ENCODE measurements around the gene ZNF562. TPM values are rescaled to one million over a fixed set of nuclear protein-coding genes. Genes with fewer than 3 reads are reported as not detected.

Gene ZNF562
- total RNA-seq (2013; cell fraction: nucleolus; rRNA removed) = 37.9 and 39.6 TPM in 2 replicates
- total RNA-seq (2014; rRNA removed) = 13.8 and 14.1 TPM in 2 replicates
- 21.1 and 23.2 TPM in 2 replicates for total RNA-seq (2014; rRNA removed; fragmentation: Illumina TruSeq; extraction: Trizol)
- 14.8 and 16.3 TPM in 2 replicates for total RNA-seq (2021)
- 3.8 TPM for polyA plus RNA-seq (2011; ENCODE audit: low read depth)
- polyA plus RNA-seq (2011; rRNA removed) = 12.2 and 13.9 TPM in 2 replicates
- 5.6 and 5.7 TPM in 2 replicates for polyA plus RNA-seq (2011; cell fraction: cytosol; rRNA removed)
- polyA plus RNA-seq (2011; cell fraction: nucleus; rRNA removed) = 4.6 and 5.0 TPM in 2 replicates
- 5.3 and 5.4 TPM in 2 replicates for polyA plus RNA-seq (2012)
- polyA plus RNA-seq (2014; fragmentation: Illumina TruSeq; extraction: Trizol) = 9.2 and 14.2 TPM in 2 replicates
- polyA plus RNA-seq (2014; fragmentation: Nextera tagmentation; extraction: Ambion mirVana) = 1 to 10 TPM; 5.2 to 7.5 TPM
- 6.9 and 7.6 TPM in 2 replicates for polyA plus RNA-seq (2014; rRNA removed)
- 10 to 100 TPM in 1 of 2 experiments, 1 to 10 TPM in 1; 9.0 to 12.2 TPM for polyA plus RNA-seq (2016; fragmentation: Nextera tagmentation; extraction: Ambion mirVana)
- polyA minus RNA-seq (2011; rRNA and poly(A)+ RNA removed) = 22.8 and 30.3 TPM in 2 replicates
- polyA minus RNA-seq (2011; cell fraction: cytosol; rRNA and poly(A)+ RNA removed) = 14.7 and 17.0 TPM in 2 replicates
- polyA minus RNA-seq (2011; cell fraction: nucleus; rRNA and poly(A)+ RNA removed) = 8.8 and 17.6 TPM in 2 replicates
- Bru-seq, nascent RNA = percentile 67 among the genes with signal in this experiment
- BruChase-seq, experiment 1, labeled RNA remaining after a 6-hour chase = percentile 70 among the genes with signal in this experiment
- percentile 78 among the genes with signal in this experiment for BruChase-seq, experiment 2, labeled RNA remaining after a 2-hour chase
- long read RNA-seq, experiment 1, partial matches to known transcripts = 0 of 7 reads
- long read RNA-seq, experiment 1, other reads (novel, unspliced or antisense) = 6 of 7 reads
- long read RNA-seq, experiment 2, partial matches to known transcripts = 0 of 22 reads
- long read RNA-seq, experiment 2, other reads (novel, unspliced or antisense) = 14 of 22 reads

DNA sequence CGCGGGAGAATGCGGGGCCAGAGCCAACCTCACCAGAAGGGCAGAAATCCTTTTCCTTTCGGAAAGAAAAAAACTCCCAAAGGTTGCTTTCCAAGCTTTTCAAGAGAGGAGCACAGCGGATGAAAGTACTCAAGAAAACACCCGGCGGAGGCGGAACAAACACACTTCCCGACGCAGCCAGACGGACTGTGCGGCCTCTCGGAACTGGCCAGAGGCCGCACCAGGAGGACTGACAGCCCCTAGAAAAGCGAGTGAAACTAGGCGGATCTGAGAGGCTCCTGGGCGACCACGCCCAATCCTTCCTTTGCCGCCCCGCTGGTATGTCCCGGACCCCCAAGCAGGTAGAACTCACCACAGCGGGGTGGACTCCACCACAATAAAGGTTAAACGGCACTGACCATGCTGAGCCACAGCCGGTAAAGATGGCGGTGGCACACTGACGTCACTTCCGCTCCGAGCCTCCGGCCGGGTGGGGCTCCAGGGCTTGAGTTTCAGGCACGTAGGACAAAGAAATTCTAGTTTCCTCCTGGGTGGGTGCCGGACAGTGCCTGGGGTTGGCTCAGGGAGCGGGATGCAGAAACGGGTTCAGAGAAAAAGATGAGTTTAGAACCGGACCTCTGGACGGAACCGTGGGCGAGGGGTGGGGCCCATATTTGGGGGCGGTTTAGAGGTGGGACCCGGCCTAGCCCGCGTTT lies at the start of gene ZNF562:
Gene ZNF562, minus strand, starts transcription at position 438 of the 695 bp plus-strand sequence. CDS start 14,356 bp downstream, outside the sequence.
- Histone ChIP-seq H3K27me3 (replicated peaks in 1 of 2; ENCODE audit: control insufficient read depth in 2 of 2, insufficient read depth in 2 of 2, low read length in 1 of 2) (no peaks in the 10 kb centered on the region), H3K4me3 (peak within 1 kb of the TSS; percentile 79), H2AFZ (ENCODE audit: control insufficient read depth, low read depth, low read length) (peak within 1 kb of the TSS; percentile 78), H4K20me1 (ENCODE audit: control insufficient read depth, insufficient read depth) (no peaks in the 10 kb centered on the region), H3K36me3 (ENCODE audit: control insufficient read depth in 2 of 2, insufficient read depth in 2 of 2, low read length in 1 of 2) (no peaks in the 10 kb centered on the region; a peak in 1 of 4 replicates), H3K27ac (ENCODE audit: control insufficient read depth, insufficient read depth) (peak within 1 kb of the TSS; percentile 63), H3K79me2 (ENCODE audit: control insufficient read depth, insufficient read depth, low read length) (peaks cover 10% of the 10 kb centered on the region), H3K4me1 (ENCODE audit: control insufficient read depth, insufficient read depth, low read length) (no peaks in the 10 kb centered on the region), H3K9ac (ENCODE audit: control insufficient read depth, insufficient read depth, low read length) (peak within 1 kb of the TSS; percentile 77), H3K9me3 (replicated peaks; ENCODE audit: control insufficient read depth, insufficient read depth, low read length) (peaks cover 18% of the 10 kb centered on the region; the same call in 2 of the 3 replicates), H3K4me2 (ENCODE audit: control insufficient read depth, insufficient read depth) (peak within 1 kb of the TSS; percentile 73)
- ATAC-seq (peak; percentile 97), FAIRE-seq (peak; percentile 38), DNase-seq (ENCODE audit: low read depth, low spot score) (peak; percentile 45)
- in situ Hi-C loops (cut with MboI) (no loop called here), intact Hi-C loops (cut with micrococcal nuclease; ENCODE audit: unreplicated experiment) (no loop called here)
- BruUV-seq (replicated peaks) = no TSS peak
- SMC1A ChIA-PET (ENCODE audit: uncharacterized antibody, unreplicated experiment) = interaction anchor here (0.6 kb wide), 1 partner anchor 30 kb away, joined by 3 read pairs; no protein-coding TSS in a partner anchor
- whole genome bisulfite sequencing (ENCODE audit: insufficient coverage, insufficient replicate concordance, low lambda C conversion rate, missing lambda C conversion rate) = 2% methylated on average over 42 of the region's 42 CpGs
- RAD21 ChIA-PET (ENCODE audit: unreplicated experiment) = no interaction called here
- CTCF ChIA-PET = interaction anchor here (0.6 kb wide), 1 partner anchor 1247 kb away, joined by 3 read pairs; no protein-coding TSS in a partner anchor
- POLR2A ChIA-PET = interaction anchor here (0.6 kb wide), 1 partner anchor 154 kb away, joined by 3 read pairs; no protein-coding TSS in a partner anchor
- TF ChIP-seq CHD4 (IDR thresholded peaks at IDR 0.05) = no peak
- no peak for TF ChIP-seq PAX5 (IDR thresholded peaks at IDR 0.05; ENCODE audit: borderline replicate concordance, low read depth, low read length)
- peak; percentile 29; the same call in 1 of the 2 replicates for TF ChIP-seq JUNB (IDR thresholded peaks at IDR 0.05)
- TF ChIP-seq, protein P1, sequence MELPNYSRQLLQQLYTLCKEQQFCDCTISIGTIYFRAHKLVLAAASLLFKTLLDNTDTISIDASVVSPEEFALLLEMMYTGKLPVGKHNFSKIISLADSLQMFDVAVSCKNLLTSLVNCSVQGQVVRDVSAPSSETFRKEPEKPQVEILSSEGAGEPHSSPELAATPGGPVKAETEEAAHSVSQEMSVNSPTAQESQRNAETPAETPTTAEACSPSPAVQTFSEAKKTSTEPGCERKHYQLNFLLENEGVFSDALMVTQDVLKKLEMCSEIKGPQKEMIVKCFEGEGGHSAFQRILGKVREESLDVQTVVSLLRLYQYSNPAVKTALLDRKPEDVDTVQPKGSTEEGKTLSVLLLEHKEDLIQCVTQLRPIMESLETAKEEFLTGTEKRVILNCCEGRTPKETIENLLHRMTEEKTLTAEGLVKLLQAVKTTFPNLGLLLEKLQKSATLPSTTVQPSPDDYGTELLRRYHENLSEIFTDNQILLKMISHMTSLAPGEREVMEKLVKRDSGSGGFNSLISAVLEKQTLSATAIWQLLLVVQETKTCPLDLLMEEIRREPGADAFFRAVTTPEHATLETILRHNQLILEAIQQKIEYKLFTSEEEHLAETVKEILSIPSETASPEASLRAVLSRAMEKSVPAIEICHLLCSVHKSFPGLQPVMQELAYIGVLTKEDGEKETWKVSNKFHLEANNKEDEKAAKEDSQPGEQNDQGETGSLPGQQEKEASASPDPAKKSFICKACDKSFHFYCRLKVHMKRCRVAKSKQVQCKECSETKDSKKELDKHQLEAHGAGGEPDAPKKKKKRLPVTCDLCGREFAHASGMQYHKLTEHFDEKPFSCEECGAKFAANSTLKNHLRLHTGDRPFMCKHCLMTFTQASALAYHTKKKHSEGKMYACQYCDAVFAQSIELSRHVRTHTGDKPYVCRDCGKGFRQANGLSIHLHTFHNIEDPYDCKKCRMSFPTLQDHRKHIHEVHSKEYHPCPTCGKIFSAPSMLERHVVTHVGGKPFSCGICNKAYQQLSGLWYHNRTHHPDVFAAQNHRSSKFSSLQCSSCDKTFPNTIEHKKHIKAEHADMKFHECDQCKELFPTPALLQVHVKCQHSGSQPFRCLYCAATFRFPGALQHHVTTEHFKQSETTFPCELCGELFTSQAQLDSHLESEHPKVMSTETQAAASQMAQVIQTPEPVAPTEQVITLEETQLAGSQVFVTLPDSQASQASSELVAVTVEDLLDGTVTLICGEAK (IDR thresholded peaks at IDR 0.05; ENCODE audit: borderline replicate concordance) = peak; percentile 91
- no peak for TF ChIP-seq USF1 (IDR thresholded peaks at IDR 0.05; ENCODE audit: borderline replicate concordance, extremely low read length, insufficient read depth, low read depth, low read length)
- peak; percentile 57; the same call in 1 of the 2 replicates for TF ChIP-seq PML (IDR thresholded peaks at IDR 0.05; ENCODE audit: low read length)
- TF ChIP-seq CHD2 (IDR thresholded peaks at IDR 0.05; ENCODE audit: borderline replicate concordance, low read depth, low read length) = 0 out of 2 replicates have a peak, but pooled peaks have one; percentile 27
- 0 out of 2 replicates have a peak, but pooled peaks have one; percentile 25 for TF ChIP-seq SIN3A (IDR thresholded peaks at IDR 0.05; ENCODE audit: low read depth, low read length)
- no peak for TF ChIP-seq HDAC6 (IDR thresholded peaks at IDR 0.05; ENCODE audit: unreplicated experiment)
- TF ChIP-seq SUZ12 (IDR thresholded peaks at IDR 0.05; ENCODE audit: unreplicated experiment) = no peak
- TF ChIP-seq ZNF622 (IDR thresholded peaks at IDR 0.05) = no peak
- TF ChIP-seq, protein P2, sequence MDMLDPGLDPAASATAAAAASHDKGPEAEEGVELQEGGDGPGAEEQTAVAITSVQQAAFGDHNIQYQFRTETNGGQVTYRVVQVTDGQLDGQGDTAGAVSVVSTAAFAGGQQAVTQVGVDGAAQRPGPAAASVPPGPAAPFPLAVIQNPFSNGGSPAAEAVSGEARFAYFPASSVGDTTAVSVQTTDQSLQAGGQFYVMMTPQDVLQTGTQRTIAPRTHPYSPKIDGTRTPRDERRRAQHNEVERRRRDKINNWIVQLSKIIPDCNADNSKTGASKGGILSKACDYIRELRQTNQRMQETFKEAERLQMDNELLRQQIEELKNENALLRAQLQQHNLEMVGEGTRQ (IDR thresholded peaks at IDR 0.05; ENCODE audit: borderline replicate concordance, low read depth, low read length) = no peak
- 0 out of 4 replicates have a peak, but pooled peaks of 1 of the 2 experiments have one; percentile 8 for TF ChIP-seq IKZF2 (IDR thresholded peaks at IDR 0.05)
